Ammon's horn (tissue), 1 donor: ENCODE results near the gene NDOR1.

ENCODE experiments used
- DNase-seq: peaks from one replicate; pipeline ENCODE4 v3.0.0-alpha.2; 2016; ENCODE audit warnings: low spot score

The NDOR1 gene

GRCh38 chr9:137167747-137168572, 37.5 kb upstream of the NDOR1 start:
- DNase-seq: no peak

- DNase-seq: no peak
Measured at GRCh38 chr9:137168573-137168903, 37.0 kb upstream of the NDOR1 start.

GRCh38 chr9:137168904-137169856, 36.3 kb upstream of the NDOR1 start:
- no peak for DNase-seq

GRCh38 chr9:137169896-137170358, 35.6 kb upstream of the NDOR1 start, which contains the start of gene LRRC26:
Gene LRRC26 (minus strand): TSS chr9:137170051. CDS start chr9:137169943, 108 bp downstream.
- no peak for DNase-seq

GRCh38 chr9:137170486-137171148, 34.9 kb upstream of the NDOR1 start:
- DNase-seq: no peak

GRCh38 chr9:137171149-137171900, 34.2 kb upstream of the NDOR1 start:
- DNase-seq: no peak

GRCh38 chr9:137172901-137173795, 32.4 kb upstream of the NDOR1 start:
- no peak for DNase-seq

GRCh38 chr9:137173796-137174664, 31.5 kb upstream of the NDOR1 start:
- DNase-seq: no peak

- no peak for DNase-seq
Measured at GRCh38 chr9:137174722-137175293, 30.7 kb upstream of the NDOR1 start.

- DNase-seq: no peak
Measured at GRCh38 chr9:137175345-137175961, 30.0 kb upstream of the NDOR1 start.

- DNase-seq: no peak
Measured at GRCh38 chr9:137176302-137177182, 29.0 kb upstream of the NDOR1 start.

GRCh38 chr9:137178201-137178938, 27.1 kb upstream of the NDOR1 start:
- DNase-seq: no peak

- DNase-seq: no peak
Measured at GRCh38 chr9:137178939-137179630, 26.4 kb upstream of the NDOR1 start.

- no peak for DNase-seq
Measured at GRCh38 chr9:137179761-137180160, 25.7 kb upstream of the NDOR1 start.

- no peak for DNase-seq
Measured at GRCh38 chr9:137180491-137180890, 25.0 kb upstream of the NDOR1 start.

GRCh38 chr9:137181680-137182079, 23.8 kb upstream of the NDOR1 start:
- DNase-seq: no peak
